ENCODE data around the gene PDCD1. TPM values are rescaled to one million over a fixed set of nuclear protein-coding genes. Genes with fewer than 3 reads are reported as not detected.

Gene PDCD1
- total RNA-seq, 1 experiment from 2014 or later: 0.22 TPM

- intact Hi-C loops (cut with micrococcal nuclease): no loop called here
Measured at GRCh38 chr2:241867776-241868420, 9.2 kb upstream of the PDCD1 start.

More at GRCh38 chr2:241867776-241868420, 9.2 kb upstream of the PDCD1 start:
- RAD21 ChIA-PET (ENCODE audit: low non-redundant PET in 1 of 2, low total read pairs in 2 of 2, uncharacterized antibody in 2 of 2, unreplicated experiment in 2 of 2): no interaction called here
- ATAC-seq: peak; percentile 12; the same call in 1 of the 2 replicates
- no peaks in the 10 kb centered on the region for H3K79me2 ChIP-seq (ENCODE audit: insufficient read depth, low read length)
- no TSS peak for BruUV-seq (replicated peaks)
- no peaks in the 10 kb centered on the region for H3K4me1 ChIP-seq (ENCODE audit: control insufficient read depth in 1 of 2, insufficient read depth in 2 of 2, low read length in 2 of 2)
- H3K9me3 ChIP-seq (ENCODE audit: control insufficient read depth in 1 of 2, insufficient read depth in 1 of 2, low read depth in 1 of 2, low read length in 2 of 2): peaks cover 0 to 9% of the 10 kb centered on the region in 2 experiments; a peak in 1 of 4 replicates
- no peak overlapping the region for H3K4me3 ChIP-seq (replicated peaks in 1 of 2; ENCODE audit: low read depth in 1 of 2, low read length in 2 of 2)
- H3K36me3 ChIP-seq (ENCODE audit: control insufficient read depth in 1 of 2, insufficient read depth in 2 of 2, low read length in 2 of 2): no peaks in the 10 kb centered on the region
- TF ChIP-seq YY1 (IDR thresholded peaks at IDR 0.05; ENCODE audit: extremely low read depth, insufficient replicate concordance, low read depth, low read length): no peak
- no peak for TF ChIP-seq FOSL1 (IDR thresholded peaks at IDR 0.05; ENCODE audit: low read depth)
- TF ChIP-seq ATF3 (IDR thresholded peaks at IDR 0.05): no peak
- no peak for TF ChIP-seq ELF1 (IDR thresholded peaks at IDR 0.05; ENCODE audit: borderline replicate concordance, low read depth)
- no peak for TF ChIP-seq POLR2AphosphoS5 (IDR thresholded peaks at IDR 0.05; ENCODE audit: low read depth, low read length)
- TF ChIP-seq EZH2 (IDR thresholded peaks at IDR 0.05): no peak
- no peak for TF ChIP-seq EGR1 (IDR thresholded peaks at IDR 0.05; ENCODE audit: low read depth)
- no peak for TF ChIP-seq MAX (IDR thresholded peaks at IDR 0.05)
- TF ChIP-seq CEBPB (IDR thresholded peaks at IDR 0.05; ENCODE audit: low read depth): no peak
- no peak for TF ChIP-seq TCF7L2 (IDR thresholded peaks at IDR 0.05; ENCODE audit: borderline replicate concordance, extremely low read depth, insufficient read depth, insufficient read length)
- no peak for TF ChIP-seq EZH2phosphoT487 (IDR thresholded peaks at IDR 0.05; ENCODE audit: borderline replicate concordance)
- TF ChIP-seq SP1 (IDR thresholded peaks at IDR 0.05; ENCODE audit: low read depth): no peak
- TF ChIP-seq REST (IDR thresholded peaks at IDR 0.05; ENCODE audit: low read depth): no peak
- POLR2A ChIA-PET: no interaction called here
- H3K9ac ChIP-seq (ENCODE audit: low read length): no peak overlapping the region
- DNase-seq (ENCODE audit: low read depth, low spot score): no peak
- no peak overlapping the region for H3K4me2 ChIP-seq (ENCODE audit: low read length)
- H3K9me2 ChIP-seq (ENCODE audit: insufficient read depth): no peaks in the 10 kb centered on the region
- CTCF ChIA-PET: interaction anchor here (1.3 kb wide), 1 partner anchor 30 kb away, joined by 3 read pairs; no protein-coding TSS in a partner anchor
- no peak overlapping the region for H3K27ac ChIP-seq (ENCODE audit: low read depth, low read length)
- H3K27me3 ChIP-seq (ENCODE audit: insufficient read depth, low read length): no peaks in the 10 kb centered on the region
- H4K20me1 ChIP-seq (ENCODE audit: insufficient read depth): no peaks in the 10 kb centered on the region
- H2AFZ ChIP-seq (ENCODE audit: low read depth, low read length, poor library complexity, severe bottlenecking): no peak overlapping the region

All from HCT116 (cell line).